Skeletal muscle satellite cell (primary cell): ENCODE results near the gene ZNHIT3.
"Not testable (repeated sequence)": the region's sequence is repeated elsewhere in the genome, so short reads cannot be mapped to it uniquely, and the experiment has no call there.

Experiments used
- H3K27me3 ChIP-seq: 2 replicates; pipeline ENCODE4 v1.7.0; 2013; ENCODE audit warnings: low read length; ENCODE audit not compliant: control insufficient read depth, insufficient read depth
- H3K36me3 ChIP-seq: 2 replicates; pipeline ENCODE4 v1.7.0; 2013; ENCODE audit warnings: mild to moderate bottlenecking, control low read depth, low read length; ENCODE audit not compliant: insufficient read depth
- H3K4me1 ChIP-seq: 2 replicates; pipeline ENCODE4 v1.7.0; 2013; ENCODE audit warnings: low read length; ENCODE audit not compliant: control insufficient read depth, insufficient read depth
- H3K4me2 ChIP-seq: 2 replicates; pipeline ENCODE4 v1.7.0; 2013; ENCODE audit warnings: mild to moderate bottlenecking, low read length
- H3K4me3 ChIP-seq: 2 replicates; pipeline ENCODE4 v1.7.0; 2013; ENCODE audit warnings: low read length
- H3K9ac ChIP-seq: 2 replicates; pipeline ENCODE4 v1.7.0; 2013; ENCODE audit warnings: mild to moderate bottlenecking, low read depth, low read length, moderate library complexity
- H3K9me3 ChIP-seq: replicated peaks from 2 replicates; pipeline ENCODE4 v1.7.0; 2013; ENCODE audit warnings: mild to moderate bottlenecking, control low read depth, low read length

Gene ZNHIT3

GRCh38 chr17:36463916-36464764 lies 22.3 kb upstream of the ZNHIT3 start:
- no peaks in the 10 kb centered on the region for H3K9me3 ChIP-seq
- peaks cover 25% of the 10 kb centered on the region for H3K27me3 ChIP-seq
- H3K4me3 ChIP-seq: no peak overlapping the region
- H3K4me2 ChIP-seq: peak overlapping the region; percentile 28
- H3K4me1 ChIP-seq: no peaks in the 10 kb centered on the region
- H3K9ac ChIP-seq: no peak overlapping the region
- no peaks in the 10 kb centered on the region for H3K36me3 ChIP-seq

DNA sequence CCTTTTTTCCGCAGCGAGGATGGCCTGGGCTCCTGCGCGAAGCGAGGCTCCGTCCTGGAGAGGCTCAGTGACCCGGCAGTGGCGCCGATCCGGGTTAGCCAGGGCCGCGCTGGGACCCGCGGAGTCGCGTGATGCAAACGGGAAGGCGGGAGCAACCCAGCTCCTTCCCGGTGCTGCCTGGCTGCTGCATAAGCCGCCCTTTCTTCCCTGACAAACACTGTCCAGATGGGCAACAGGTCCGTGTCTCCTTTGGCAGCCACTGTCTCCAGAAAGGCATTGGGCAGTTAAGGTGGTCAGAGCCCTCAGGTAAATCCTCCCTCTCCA lies 21.8 kb upstream of the ZNHIT3 start:
- no peak overlapping the region for H3K4me2 ChIP-seq
- H3K4me1 ChIP-seq: no peaks in the 10 kb centered on the region
- H3K9ac ChIP-seq: no peak overlapping the region
- no peak overlapping the region for H3K4me3 ChIP-seq
- H3K9me3 ChIP-seq: no peaks in the 10 kb centered on the region
- peaks cover 22% of the 10 kb centered on the region for H3K27me3 ChIP-seq
- no peaks in the 10 kb centered on the region for H3K36me3 ChIP-seq

DNA sequence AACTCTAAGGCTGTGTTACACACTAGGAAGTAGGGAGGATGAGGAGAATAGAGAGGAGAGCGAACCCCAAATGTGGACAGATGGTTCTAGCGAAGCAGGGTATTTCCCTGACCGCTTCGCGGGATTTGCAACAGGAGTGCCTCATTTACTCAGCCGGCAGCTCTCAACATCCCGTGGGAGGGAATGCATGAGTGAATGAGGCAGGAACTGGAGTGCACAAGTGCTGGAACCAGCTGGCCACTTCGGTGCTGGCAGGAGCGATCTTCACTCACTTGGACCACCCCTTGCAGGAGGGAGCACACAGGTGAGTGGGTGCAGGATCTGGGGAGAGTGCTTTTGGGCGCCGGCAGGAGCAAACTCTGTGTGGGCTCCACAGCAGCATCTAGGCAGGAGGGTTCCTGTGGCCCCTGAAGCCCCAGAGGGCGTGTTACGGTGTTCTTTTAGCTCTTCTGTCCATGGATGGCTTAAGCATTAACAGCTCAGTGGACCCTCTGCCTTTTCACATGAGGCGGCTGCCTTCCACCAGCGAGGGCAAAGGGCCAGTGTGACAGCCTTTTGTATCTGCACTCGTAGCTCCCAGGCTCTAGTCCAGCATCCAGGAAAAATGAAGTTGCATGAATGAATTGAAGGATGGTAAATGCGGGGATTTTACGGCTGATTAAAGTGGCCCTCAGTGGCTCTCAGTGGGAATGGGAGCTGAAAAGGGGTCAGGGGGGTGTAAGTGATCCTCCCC lies 17.4 kb upstream of the ZNHIT3 start:
- no peaks in the 10 kb centered on the region for H3K9me3 ChIP-seq
- no peak overlapping the region for H3K4me3 ChIP-seq
- H3K36me3 ChIP-seq: no peaks in the 10 kb centered on the region
- peaks cover 23% of the 10 kb centered on the region for H3K27me3 ChIP-seq
- H3K4me1 ChIP-seq: no peaks in the 10 kb centered on the region
- no peak overlapping the region for H3K4me2 ChIP-seq
- H3K9ac ChIP-seq: no peak overlapping the region

DNA sequence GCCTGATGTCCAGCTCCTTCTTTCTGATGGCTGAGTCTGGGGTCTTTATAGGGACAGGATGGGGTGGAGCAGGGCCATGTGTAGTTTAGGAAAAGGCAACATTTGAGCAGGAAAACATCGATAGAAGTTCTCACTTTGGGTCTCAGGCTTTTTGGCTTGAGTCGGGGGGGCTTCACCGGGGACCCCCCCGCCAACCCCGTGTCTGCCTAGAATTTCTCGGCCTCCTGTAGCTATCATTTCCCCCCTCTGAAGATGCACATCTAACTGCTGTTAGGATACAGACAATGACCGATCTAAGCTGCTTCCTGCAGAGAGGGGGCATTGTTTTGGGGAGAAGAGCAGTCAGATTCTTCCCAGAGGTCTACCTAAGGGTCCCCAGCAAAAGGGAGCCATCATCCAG lies 16.7 kb upstream of the ZNHIT3 start:
- no peak overlapping the region for H3K4me3 ChIP-seq
- no peak overlapping the region for H3K4me2 ChIP-seq
- H3K4me1 ChIP-seq: no peaks in the 10 kb centered on the region
- H3K36me3 ChIP-seq: no peaks in the 10 kb centered on the region
- no peak overlapping the region for H3K9ac ChIP-seq
- H3K9me3 ChIP-seq: no peaks in the 10 kb centered on the region
- H3K27me3 ChIP-seq: peaks cover 24% of the 10 kb centered on the region

DNA sequence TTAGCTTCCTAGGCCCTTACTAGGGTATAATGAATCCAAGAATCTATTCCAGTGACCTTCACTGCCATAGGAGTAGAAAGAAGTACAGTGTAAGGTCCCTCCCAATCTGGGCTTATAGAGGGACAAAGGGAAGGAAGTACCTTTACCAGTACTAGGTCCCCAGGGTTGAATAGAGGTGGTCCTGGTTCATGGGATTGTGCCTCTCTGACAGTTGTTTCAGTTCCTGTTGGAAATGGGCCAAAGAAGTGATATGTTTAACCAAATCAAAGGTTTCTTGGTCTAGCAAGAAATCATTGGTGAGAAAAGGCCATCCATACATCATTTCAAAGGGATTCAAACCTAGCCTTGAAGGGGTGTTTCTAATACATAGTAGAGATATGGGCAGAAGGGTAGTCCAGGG lies 16.0 kb upstream of the ZNHIT3 start:
- H3K9me3 ChIP-seq: no peaks in the 10 kb centered on the region
- H3K27me3 ChIP-seq: peaks cover 26% of the 10 kb centered on the region
- no peak overlapping the region for H3K4me3 ChIP-seq
- H3K4me1 ChIP-seq: no peaks in the 10 kb centered on the region
- no peak overlapping the region for H3K4me2 ChIP-seq
- H3K9ac ChIP-seq: no peak overlapping the region
- no peaks in the 10 kb centered on the region for H3K36me3 ChIP-seq

DNA sequence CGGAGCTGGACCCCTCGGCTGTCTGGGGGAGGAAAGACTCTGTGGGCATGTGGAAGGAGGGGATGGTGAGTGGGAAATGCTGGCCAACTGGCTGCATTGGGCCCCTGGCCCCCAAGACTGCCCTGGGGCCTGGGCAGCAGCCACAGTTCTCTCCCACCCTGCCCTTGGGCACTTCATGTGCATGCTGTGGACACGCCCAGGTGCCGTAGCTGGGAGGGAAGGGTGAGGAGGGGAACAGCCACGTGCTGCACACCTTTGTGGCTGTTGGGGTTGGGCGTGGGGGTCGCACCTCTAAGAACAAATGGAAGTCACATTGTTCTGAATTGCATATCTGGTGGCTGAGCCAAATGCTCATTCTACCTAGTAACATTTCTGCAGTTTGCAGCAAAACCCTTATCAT lies 11.9 kb upstream of the ZNHIT3 start:
- H3K4me3 ChIP-seq: no peak overlapping the region
- no peaks in the 10 kb centered on the region for H3K4me1 ChIP-seq
- H3K9me3 ChIP-seq: no peaks in the 10 kb centered on the region
- no peak overlapping the region for H3K9ac ChIP-seq
- no peak overlapping the region for H3K4me2 ChIP-seq
- peaks cover 40% of the 10 kb centered on the region for H3K27me3 ChIP-seq
- no peaks in the 10 kb centered on the region for H3K36me3 ChIP-seq

DNA sequence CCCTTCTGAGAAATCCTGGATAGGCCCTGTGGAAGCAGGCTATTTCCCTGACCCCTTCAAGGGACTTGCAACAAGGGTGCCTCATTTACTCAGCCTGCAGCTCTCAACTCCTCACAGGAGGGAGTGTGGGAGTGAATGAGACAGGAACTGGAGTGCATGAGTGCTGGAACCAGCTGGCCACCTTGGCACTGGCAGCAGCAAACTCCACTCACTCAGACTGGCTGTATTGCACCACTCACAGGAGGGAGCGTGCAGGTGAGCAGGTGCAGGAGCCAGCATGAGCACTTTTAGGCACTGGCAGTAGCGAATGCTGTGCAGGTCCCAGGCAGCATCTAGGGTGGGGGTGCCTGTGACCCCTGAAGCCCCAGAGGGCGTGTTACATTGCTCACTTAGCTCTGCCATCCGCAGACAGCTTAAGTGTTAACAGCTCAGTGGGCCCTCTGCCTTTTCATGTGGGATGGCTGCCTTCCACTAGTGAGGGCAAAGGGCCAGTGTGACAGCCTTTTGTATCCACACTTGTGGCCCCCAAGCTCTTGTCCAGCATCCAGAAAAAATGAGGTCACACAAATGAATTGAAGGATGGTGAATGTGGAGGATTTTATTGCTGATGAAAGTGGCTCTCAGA lies 11.0 kb upstream of the ZNHIT3 start:
- H3K27me3 ChIP-seq: peaks cover 35% of the 10 kb centered on the region
- H3K9me3 ChIP-seq: no peaks in the 10 kb centered on the region
- no peaks in the 10 kb centered on the region for H3K4me1 ChIP-seq
- H3K4me2 ChIP-seq: no peak overlapping the region
- no peak overlapping the region for H3K9ac ChIP-seq
- no peak overlapping the region for H3K4me3 ChIP-seq
- no peaks in the 10 kb centered on the region for H3K36me3 ChIP-seq

DNA sequence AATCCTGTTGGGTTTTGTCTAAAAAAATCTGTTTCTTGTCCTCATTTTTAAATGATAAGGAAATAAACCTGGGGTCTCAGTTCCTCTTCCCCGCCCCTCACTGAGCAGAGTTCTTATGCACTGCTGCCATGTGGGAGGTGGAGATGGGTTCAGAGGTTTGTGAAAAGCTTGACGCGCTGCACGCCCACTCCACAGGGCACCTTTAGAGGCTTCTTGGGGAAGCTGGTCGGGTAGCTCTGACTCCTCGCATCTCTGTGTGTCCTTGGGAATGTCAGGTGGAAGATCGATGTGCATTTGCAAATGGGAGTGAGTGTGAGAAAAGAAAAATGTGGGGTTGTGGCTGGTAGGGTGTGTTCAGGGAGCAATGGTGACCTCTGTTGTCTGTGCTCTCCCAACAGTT lies 4.7 kb upstream of the ZNHIT3 start:
- Histone ChIP-seq H3K9me3 (no peaks in the 10 kb centered on the region), H3K36me3 (no peaks in the 10 kb centered on the region), H3K27me3 (peaks cover 23% of the 10 kb centered on the region), H3K4me2 (no peak overlapping the region), H3K9ac (no peak overlapping the region), H3K4me3 (no peak overlapping the region), H3K4me1 (peaks cover 14% of the 10 kb centered on the region)

- Histone ChIP-seq H3K4me2 (peak overlapping the region; percentile 84), H3K4me3 (peak overlapping the region; percentile 63), H3K9ac (no peak overlapping the region)
Measured at GRCh38 chr17:36482611-36483504, 3.6 kb upstream of the ZNHIT3 start.

DNA sequence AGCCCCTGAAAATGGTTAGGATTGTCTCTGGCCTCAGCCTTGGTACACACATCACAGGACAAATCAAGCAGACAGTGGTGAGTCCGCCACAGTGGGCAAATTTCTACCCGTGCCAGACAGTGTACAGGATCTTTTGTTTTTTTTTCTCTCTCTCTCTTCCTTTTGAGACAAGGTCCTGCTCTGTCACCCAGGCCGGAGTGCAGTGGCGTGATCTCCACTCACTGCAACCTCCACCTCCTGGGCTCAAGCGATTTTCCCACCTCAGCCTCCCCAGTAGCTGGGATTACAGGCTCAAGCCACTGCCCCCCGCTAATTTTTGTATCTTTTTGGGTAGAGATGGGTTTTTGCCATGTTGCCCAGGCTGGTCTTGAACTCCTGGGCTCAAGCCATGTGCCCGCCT lies 2.5 kb upstream of the ZNHIT3 start:
- Histone ChIP-seq H3K4me1 (peaks cover 17% of the 10 kb centered on the region), H3K27me3 (peaks cover 16% of the 10 kb centered on the region)
- not testable (repeated sequence) for H3K36me3 ChIP-seq, H3K9ac ChIP-seq, H3K9me3 ChIP-seq, H3K4me2 ChIP-seq, H3K4me3 ChIP-seq

More at GRCh38 chr17:36482611-36483504, 3.6 kb upstream of the ZNHIT3 start:
- Histone ChIP-seq H3K27me3 (peaks cover 16% of the 10 kb centered on the region), H3K36me3 (no peaks in the 10 kb centered on the region), H3K4me1 (peaks cover 16% of the 10 kb centered on the region), H3K9me3 (no peaks in the 10 kb centered on the region)

GRCh38 chr17:36485027-36485426 lies 1.5 kb upstream of the ZNHIT3 start:
- no peak overlapping the region for H3K4me3 ChIP-seq
- no peak overlapping the region for H3K4me2 ChIP-seq
- H3K9ac ChIP-seq: no peak overlapping the region
- peaks cover 17% of the 10 kb centered on the region for H3K4me1 ChIP-seq
- H3K9me3 ChIP-seq: no peaks in the 10 kb centered on the region
- H3K27me3 ChIP-seq: peaks cover 14% of the 10 kb centered on the region
- no peaks in the 10 kb centered on the region for H3K36me3 ChIP-seq
